Measurements from ENCODE around the gene NOL12.
"Not testable (repeated sequence)": the region's sequence is repeated elsewhere in the genome, so short reads cannot be mapped to it uniquely, and the experiment has no call there.

The NOL12 gene

GRCh38 chr22:37686002-37686982 is at the start of gene NOL12:
NOL12 (plus strand) TSS chr22:37686343; CDS start chr22:37686393, 50 bp downstream.
- peak; percentile 83 to 88 for DNase-seq

GRCh38 chr22:37636949-37637273 is 49.2 kb upstream of the NOL12 start:
- DNase-seq: no peak

GRCh38 chr22:37638391-37639069 is 47.6 kb upstream of the NOL12 start:
- no peak for DNase-seq

GRCh38 chr22:37639070-37639760 is 46.9 kb upstream of the NOL12 start, which contains the start of gene SH3BP1:
SH3BP1 (plus strand) TSS chr22:37639669; CDS start chr22:37639788, 119 bp downstream.
- no peak for DNase-seq

GRCh38 chr22:37639771-37640590 is 46.2 kb upstream of the NOL12 start:
- no peak for DNase-seq

- no peak for DNase-seq
These were observed 45.3 kb upstream of the NOL12 start for GRCh38 chr22:37640591-37641560.

GRCh38 chr22:37641561-37641949 is 44.6 kb upstream of the NOL12 start:
- no peak for DNase-seq

GRCh38 chr22:37643225-37643847 is 42.8 kb upstream of the NOL12 start:
- DNase-seq: peak; percentile 56 to 74

- DNase-seq: no peak
These were observed 38.8 kb upstream of the NOL12 start for GRCh38 chr22:37647317-37647716.

GRCh38 chr22:37647928-37648327 is 38.2 kb upstream of the NOL12 start:
- DNase-seq: no peak

GRCh38 chr22:37650463-37651136 is 35.5 kb upstream of the NOL12 start:
- DNase-seq: no peak

- DNase-seq: no peak
These were observed 31.4 kb upstream of the NOL12 start for GRCh38 chr22:37654563-37655251.

- no peak for DNase-seq
These were observed 30.9 kb upstream of the NOL12 start for GRCh38 chr22:37655252-37655563.

- DNase-seq: not testable (repeated sequence)
These were observed 29.6 kb upstream of the NOL12 start for GRCh38 chr22:37656583-37656982.

- DNase-seq: no peak
These were observed 28.5 kb upstream of the NOL12 start for GRCh38 chr22:37657590-37658132.

GRCh38 chr22:37658133-37659065 is 27.7 kb upstream of the NOL12 start, which contains the start of gene PDXP:
PDXP (plus strand) TSS chr22:37658723; CDS start chr22:37658783, 60 bp downstream.
- peak; percentile 98 to 99 for DNase-seq

- DNase-seq: no peak
These were observed 26.9 kb upstream of the NOL12 start for GRCh38 chr22:37659066-37659896.
